ENCODE results near the gene MINDY3.

Gene MINDY3

GRCh38 chr10:15739254-15739970 lies 120.9 kb downstream of the MINDY3 start:
- DNase-seq (ENCODE audit: low spot score) (no peak), FAIRE-seq (no peak)

GRCh38 chr10:15738270-15738925 lies 121.9 kb downstream of the MINDY3 start:
- FAIRE-seq: no peak
- no peak for DNase-seq (ENCODE audit: low spot score)

- FAIRE-seq (no peak), DNase-seq (ENCODE audit: low spot score) (no peak)
Observed at GRCh38 chr10:15737656-15738055, 122.7 kb downstream of the MINDY3 start.

DNA sequence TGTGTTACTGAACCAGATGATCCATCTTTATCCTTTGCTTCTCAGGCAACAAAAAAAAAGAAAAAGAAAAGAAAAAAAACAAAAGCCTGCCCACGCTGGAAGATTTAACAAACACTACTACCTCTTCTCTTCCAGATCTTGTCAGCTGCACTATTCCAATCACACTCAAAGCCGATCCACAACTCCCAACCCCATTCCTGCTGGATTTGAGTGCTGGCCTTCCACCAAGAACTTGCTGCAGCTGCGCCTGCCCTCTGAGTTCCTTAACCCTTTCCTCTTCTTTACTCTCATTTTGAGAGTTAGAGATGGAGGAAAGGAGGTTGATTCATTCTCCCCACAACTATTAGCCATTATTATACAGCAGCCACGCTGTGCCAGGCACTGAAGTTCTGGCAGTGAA lies 124.5 kb downstream of the MINDY3 start:
- DNase-seq (ENCODE audit: low spot score) (no peak), FAIRE-seq (no peak)

DNA sequence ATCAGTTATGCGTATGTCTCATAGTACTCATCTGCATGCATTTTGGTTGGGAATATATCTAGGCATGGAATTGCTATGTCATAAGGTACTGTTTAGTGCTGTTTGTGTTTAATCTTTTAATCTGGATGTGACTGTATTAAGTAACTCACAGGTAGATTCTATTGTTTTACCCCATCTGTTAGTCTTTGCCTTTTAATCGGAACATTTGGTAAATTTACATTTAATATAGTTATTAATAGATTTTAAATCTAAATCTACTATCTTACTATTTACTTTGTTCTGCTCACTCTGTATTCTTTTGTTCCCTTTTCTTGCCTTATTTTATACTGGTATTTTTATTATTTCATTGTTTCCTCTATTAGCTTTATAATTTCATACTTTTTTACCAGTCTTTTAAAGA lies 130.0 kb downstream of the MINDY3 start:
- no peak for DNase-seq (ENCODE audit: low spot score)
- no peak for FAIRE-seq

DNA sequence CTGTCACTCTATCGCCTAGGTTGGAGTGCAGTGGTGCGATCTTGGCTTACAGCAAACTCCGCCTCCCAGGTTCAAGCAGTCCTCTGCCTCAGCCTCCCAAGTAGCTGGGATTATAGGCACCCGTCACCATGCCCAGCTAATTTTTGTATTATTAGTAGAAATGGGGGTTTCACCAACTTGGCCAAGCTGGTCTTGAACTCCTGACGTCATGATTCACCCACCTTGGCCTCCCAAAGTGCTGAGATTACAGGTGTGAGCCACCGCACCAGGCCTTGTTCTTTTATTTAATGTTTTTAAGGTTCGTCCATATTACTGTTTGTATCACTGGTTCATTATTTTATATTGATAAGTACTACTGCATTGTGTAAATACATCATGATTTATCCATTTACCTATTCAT lies 130.4 kb downstream of the MINDY3 start:
- FAIRE-seq (no peak), DNase-seq (ENCODE audit: low spot score) (no peak)
